NT2/D1 (cell line): ENCODE results near the gene FBXO33.

ENCODE experiments used
- DNase-seq: peaks from one replicate; pipeline ENCODE4 v3.0.0-alpha.2; 2011; ENCODE audit warnings: low read depth, low spot score
- H3K27me3 ChIP-seq: 2 replicates; pipeline ENCODE4 v1.6.0; 2011; ENCODE audit warnings: mild to moderate bottlenecking; ENCODE audit not compliant: insufficient read length, insufficient read depth
- H3K36me3 ChIP-seq: 2 replicates; pipeline ENCODE4 v1.6.1; 2011; ENCODE audit warnings: mild to moderate bottlenecking, low read length, mixed read lengths; ENCODE audit not compliant: insufficient read depth, insufficient read length
- H3K4me1 ChIP-seq: 2 replicates; pipeline ENCODE4 v1.5.1; 2011; ENCODE audit not compliant: insufficient read depth, insufficient read length
- H3K4me3 ChIP-seq: 2 replicates; pipeline ENCODE4 v1.5.1; 2011; ENCODE audit warnings: low read depth; ENCODE audit not compliant: insufficient read length
- H3K9ac ChIP-seq: 2 replicates; pipeline ENCODE4 v1.6.0; 2011; ENCODE audit warnings: low read depth; ENCODE audit not compliant: insufficient read length
- H3K9me3 ChIP-seq: 2 replicates; pipeline ENCODE4 v1.5.1; 2011; ENCODE audit warnings: mild to moderate bottlenecking, low read length; ENCODE audit not compliant: insufficient read depth
- SUZ12 ChIP-seq: IDR thresholded peaks from 2 replicates; pipeline ENCODE4 v1.6.1; 2011; ENCODE audit not compliant: insufficient read length, insufficient read depth; ENCODE audit errors: extremely low read depth
- YY1 ChIP-seq: IDR thresholded peaks from 2 replicates; pipeline ENCODE4 v1.6.1; 2011; ENCODE audit not compliant: insufficient read length, insufficient read depth
- ZNF274 ChIP-seq: IDR thresholded peaks from 2 replicates; pipeline ENCODE4 v1.6.1; 2011; ENCODE audit warnings: mild to moderate bottlenecking, low read depth, low read length

The FBXO33 gene

GRCh38 chr14:39430762-39431415 is 1.3 kb downstream of the FBXO33 start:
- Histone ChIP-seq H3K4me3 (peak overlapping the region; percentile 69), H3K9ac (peak overlapping the region; percentile 92), H3K9me3 (no peaks in the 10 kb centered on the region), H3K36me3 (no peaks in the 10 kb centered on the region), H3K4me1 (peaks cover 2% of the 10 kb centered on the region), H3K27me3 (no peaks in the 10 kb centered on the region)
- no peak for DNase-seq
- no peak for TF ChIP-seq YY1
- TF ChIP-seq SUZ12: no peak
- TF ChIP-seq ZNF274: no peak

GRCh38 chr14:39428118-39428517 is 4.1 kb downstream of the FBXO33 start:
- Histone ChIP-seq H3K4me3 (no peak overlapping the region), H3K36me3 (no peaks in the 10 kb centered on the region), H3K9me3 (no peaks in the 10 kb centered on the region), H3K9ac (no peak overlapping the region), H3K4me1 (peaks cover 2% of the 10 kb centered on the region), H3K27me3 (no peaks in the 10 kb centered on the region)
- no peak for DNase-seq
- TF ChIP-seq YY1: no peak
- TF ChIP-seq SUZ12: no peak
- TF ChIP-seq ZNF274: no peak

- Histone ChIP-seq H3K36me3 (no peaks in the 10 kb centered on the region), H3K9me3 (no peaks in the 10 kb centered on the region), H3K4me1 (peaks cover 2% of the 10 kb centered on the region), H3K27me3 (no peaks in the 10 kb centered on the region), H3K9ac (no peak overlapping the region), H3K4me3 (no peak overlapping the region)
- no peak for TF ChIP-seq YY1
- TF ChIP-seq SUZ12: no peak
- TF ChIP-seq ZNF274: no peak
- DNase-seq: no peak
Observed at GRCh38 chr14:39426605-39427004, 5.6 kb downstream of the FBXO33 start.

- no peaks in the 10 kb centered on the region for H3K27me3 ChIP-seq
- H3K9me3 ChIP-seq: no peaks in the 10 kb centered on the region
- no peaks in the 10 kb centered on the region for H3K36me3 ChIP-seq
- no peak overlapping the region for H3K9ac ChIP-seq
- no peak overlapping the region for H3K4me3 ChIP-seq
- no peak for DNase-seq
- H3K4me1 ChIP-seq: peaks cover 2% of the 10 kb centered on the region
- TF ChIP-seq SUZ12: no peak
- no peak for TF ChIP-seq YY1
- no peak for TF ChIP-seq ZNF274
Observed at GRCh38 chr14:39425947-39426346, 6.3 kb downstream of the FBXO33 start.

DNA sequence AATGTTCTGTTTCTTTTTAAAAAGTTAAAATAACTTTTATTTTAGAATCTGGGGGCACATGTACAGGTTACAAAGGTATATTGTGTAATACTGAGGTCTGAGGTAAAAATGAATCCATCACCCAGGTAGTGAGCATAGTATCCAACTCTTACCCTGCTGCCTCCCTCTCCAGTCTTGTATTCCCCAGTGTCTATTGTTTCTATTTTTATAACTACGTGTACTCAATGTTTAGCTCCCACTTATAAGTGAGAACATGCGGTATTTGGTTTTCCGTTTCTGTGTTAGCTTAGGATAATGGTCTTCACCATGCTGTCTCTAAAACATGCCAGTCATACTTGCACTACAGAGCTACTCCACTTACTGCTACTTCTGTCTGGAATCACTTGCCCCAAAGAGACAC is 8.4 kb downstream of the FBXO33 start:
- DNase-seq: no peak
- TF ChIP-seq ZNF274 (no peak), YY1 (no peak), SUZ12 (no peak)
- no peak overlapping the region for H3K4me3 ChIP-seq
- H3K27me3 ChIP-seq: no peaks in the 10 kb centered on the region
- peaks cover 2% of the 10 kb centered on the region for H3K4me1 ChIP-seq
- no peaks in the 10 kb centered on the region for H3K36me3 ChIP-seq
- no peaks in the 10 kb centered on the region for H3K9me3 ChIP-seq
- no peak overlapping the region for H3K9ac ChIP-seq

- no peaks in the 10 kb centered on the region for H3K9me3 ChIP-seq
- H3K4me3 ChIP-seq: no peak overlapping the region
- no peak for DNase-seq
- no peaks in the 10 kb centered on the region for H3K27me3 ChIP-seq
- H3K9ac ChIP-seq: no peak overlapping the region
- peaks cover 2% of the 10 kb centered on the region for H3K4me1 ChIP-seq
- TF ChIP-seq YY1 (no peak), ZNF274 (no peak), SUZ12 (no peak)
- H3K36me3 ChIP-seq: no peaks in the 10 kb centered on the region
Observed at GRCh38 chr14:39422243-39422642, 10.0 kb downstream of the FBXO33 start.

DNA sequence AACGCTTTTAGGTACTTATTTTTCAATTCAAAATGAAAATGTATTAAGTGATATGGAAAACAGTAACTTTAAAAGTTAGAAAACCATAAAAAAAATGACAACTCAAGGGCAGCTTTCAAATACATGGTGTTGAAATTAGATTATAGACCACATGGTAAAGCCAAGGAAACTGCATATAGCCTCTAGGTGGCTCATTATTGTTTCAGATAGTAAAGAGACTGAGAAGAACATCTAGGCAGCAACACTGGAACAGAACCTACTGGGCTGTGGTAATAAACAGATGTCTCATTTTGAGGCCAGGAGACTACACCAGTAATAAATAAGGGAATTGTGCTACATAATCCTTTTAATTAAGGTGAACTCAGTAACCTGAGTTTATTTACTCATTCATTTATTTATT is 13.0 kb downstream of the FBXO33 start:
- H3K4me1 ChIP-seq: no peaks in the 10 kb centered on the region
- H3K27me3 ChIP-seq: no peaks in the 10 kb centered on the region
- DNase-seq: no peak
- no peak overlapping the region for H3K4me3 ChIP-seq
- H3K9me3 ChIP-seq: peaks cover 21% of the 10 kb centered on the region
- no peak overlapping the region for H3K9ac ChIP-seq
- H3K36me3 ChIP-seq: no peaks in the 10 kb centered on the region
- TF ChIP-seq ZNF274 (no peak), YY1 (no peak), SUZ12 (no peak)

DNA sequence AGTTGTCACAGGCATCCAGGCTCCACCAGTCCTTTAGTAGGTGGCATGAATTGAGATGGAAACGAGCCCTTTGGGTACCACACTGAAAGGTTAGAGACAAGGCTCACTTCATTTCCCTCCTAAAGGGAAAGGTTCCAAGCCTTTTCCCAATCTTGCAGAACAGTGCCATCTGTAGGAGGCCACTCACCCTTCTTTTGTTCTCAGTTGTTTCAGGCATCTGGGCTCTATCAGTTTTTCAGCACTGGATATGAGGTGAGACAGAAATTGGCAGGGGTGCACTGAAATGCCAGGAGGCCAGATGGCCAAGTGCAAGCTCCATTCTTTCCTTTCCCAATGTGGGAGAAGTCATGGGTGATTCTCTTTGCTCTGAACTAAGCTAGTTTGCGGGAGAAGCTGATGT is 15.2 kb downstream of the FBXO33 start:
- Histone ChIP-seq H3K27me3 (no peaks in the 10 kb centered on the region), H3K4me3 (no peak overlapping the region), H3K9me3 (peaks cover 21% of the 10 kb centered on the region), H3K9ac (no peak overlapping the region), H3K4me1 (no peaks in the 10 kb centered on the region), H3K36me3 (no peaks in the 10 kb centered on the region)
- no peak for DNase-seq
- TF ChIP-seq YY1: no peak
- no peak for TF ChIP-seq ZNF274
- TF ChIP-seq SUZ12: no peak
